GM21360 (cell line): ENCODE data around the gene NPRL2.

Source experiments
- ATAC-seq: cut with Tn5 transposase; IDR thresholded peaks from one replicate; pipeline ENCODE4 v1.9.1; 2021; ENCODE audit warnings: mild to moderate bottlenecking, moderate library complexity; ENCODE audit not compliant: unreplicated experiment

The NPRL2 gene

GRCh38 chr3:50351323-50351697 lies 735 bp upstream of the NPRL2 start:
- peak; percentile 6 for ATAC-seq

- no peak for ATAC-seq
Observed at GRCh38 chr3:50350213-50350526, 405 bp downstream of the NPRL2 start.

- no peak for ATAC-seq
Observed at GRCh38 chr3:50347187-50347813, 3.3 kb downstream of the NPRL2 start.

GRCh38 chr3:50345586-50346234 lies 4.9 kb downstream of the NPRL2 start, which contains the start of gene ZMYND10:
Gene ZMYND10, minus strand, starts transcription at chr3:50345732. Its CDS starts 153 bp downstream, at chr3:50345579.
- no peak for ATAC-seq

GRCh38 chr3:50345008-50345407 lies 5.6 kb downstream of the NPRL2 start:
- ATAC-seq: no peak

- ATAC-seq: no peak
Observed at GRCh38 chr3:50342813-50343633, 7.6 kb downstream of the NPRL2 start.

- no peak for ATAC-seq
Observed at GRCh38 chr3:50341996-50342650, 8.5 kb downstream of the NPRL2 start.

- no peak for ATAC-seq
Observed at GRCh38 chr3:50341537-50341936, 9.0 kb downstream of the NPRL2 start.

- no peak for ATAC-seq
Observed at GRCh38 chr3:50340448-50341329, 9.9 kb downstream of the NPRL2 start, which contains the start of gene RASSF1. Gene RASSF1, minus strand, starts transcription at chr3:50340836. Its CDS starts 31 bp downstream, at chr3:50340805.

- ATAC-seq: no peak
Observed at GRCh38 chr3:50340147-50340447, 10.5 kb downstream of the NPRL2 start.

- ATAC-seq: no peak
Observed at GRCh38 chr3:50339485-50340146, 11.0 kb downstream of the NPRL2 start.

- no peak for ATAC-seq
Observed at GRCh38 chr3:50338965-50339364, 11.6 kb downstream of the NPRL2 start.

GRCh38 chr3:50337175-50337861 lies 13.3 kb downstream of the NPRL2 start:
- peak; percentile 70 for ATAC-seq

GRCh38 chr3:50336452-50337174 lies 14.0 kb downstream of the NPRL2 start:
- peak; percentile 32 for ATAC-seq

- ATAC-seq: no peak
Observed at GRCh38 chr3:50334339-50335075, 16.1 kb downstream of the NPRL2 start.

GRCh38 chr3:50333744-50334328 lies 16.7 kb downstream of the NPRL2 start:
- no peak for ATAC-seq

- ATAC-seq: no peak
Observed at GRCh38 chr3:50331364-50331907, 19.1 kb downstream of the NPRL2 start.
